ENCODE measurements around the gene RALGPS1. TPM values are rescaled to one million over a fixed set of nuclear protein-coding genes. Genes with fewer than 3 reads are reported as not detected.

Gene RALGPS1
- total and polyA plus RNA-seq, 2 donors (not counting 1 experiment from before 2014, with no cell fraction given): 19.7 to 39.9 TPM

DNA sequence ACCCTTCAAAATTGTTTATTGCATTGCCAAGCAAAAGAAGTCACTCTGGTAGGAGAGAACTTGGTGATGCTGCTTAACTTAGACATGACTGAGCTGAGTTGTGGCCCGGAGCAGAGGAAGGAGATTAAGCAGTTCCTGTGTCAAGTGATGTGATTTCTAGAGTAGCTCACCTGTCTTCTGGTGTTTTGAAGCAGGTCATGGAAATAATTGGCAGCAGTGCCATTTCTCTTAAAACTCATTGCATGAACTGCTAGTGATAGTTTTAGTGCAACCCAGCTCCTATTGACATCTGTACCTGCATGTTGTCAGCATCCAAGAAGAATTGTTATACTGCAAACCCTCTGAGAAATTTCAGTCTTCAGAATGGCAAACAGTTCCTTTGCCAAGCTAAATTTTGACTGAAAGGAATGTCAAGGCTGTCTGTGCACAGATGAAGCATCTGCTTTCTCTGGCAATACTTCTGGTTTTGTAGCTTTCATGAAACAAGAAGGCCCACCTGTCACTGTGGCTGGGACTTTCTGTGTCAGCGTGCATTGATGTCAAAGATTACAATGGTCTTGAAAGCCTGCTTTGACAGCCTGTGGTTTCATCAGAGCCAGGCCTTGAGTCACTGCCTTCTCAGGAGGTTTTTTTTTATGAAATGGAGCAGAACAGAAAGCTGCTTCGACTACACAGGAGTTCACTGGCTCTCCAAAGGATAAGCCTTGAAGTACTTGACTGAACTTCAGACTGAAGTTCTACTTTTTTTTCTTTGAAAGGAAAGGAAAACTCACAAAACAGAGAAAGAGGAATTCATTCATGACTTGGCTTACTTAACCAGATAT lies 90.6 kb downstream of the RALGPS1 start:
- H3K27me3 ChIP-seq (replicated peaks in 1 of 4; ENCODE audit: control extremely low read depth in 1 of 4, control insufficient read depth in 3 of 4, insufficient read depth in 4 of 4, low read length in 3 of 4): no peaks in the 10 kb centered on the region
- no peak overlapping the region for H3K4me2 ChIP-seq (replicated peaks; ENCODE audit: low read depth, low read length, poor library complexity, severe bottlenecking)
- no peak overlapping the region for H3K4me3 ChIP-seq (ENCODE audit: control extremely low read depth in 1 of 5, extremely low read depth in 1 of 5, insufficient read depth in 1 of 5, low read depth in 2 of 5, low read length in 4 of 5)
- no peaks in the 10 kb centered on the region for H3K79me2 ChIP-seq (ENCODE audit: control insufficient read depth, insufficient read depth, low read length)
- H3K27me3 Mint-ChIP-seq: no peaks in the 10 kb centered on the region
- H3K9me3 ChIP-seq (ENCODE audit: control extremely low read depth in 1 of 3, control insufficient read depth in 2 of 3, insufficient read depth in 1 of 3, low read length in 2 of 3): no peaks in the 10 kb centered on the region
- intact Hi-C loops (cut with micrococcal nuclease): no loop called here
- WGBS (ENCODE audit: insufficient coverage): 42% methylated on average over 2 of the region's 3 CpGs
- no peaks in the 10 kb centered on the region for H3K4me1 ChIP-seq (ENCODE audit: control insufficient read depth in 2 of 2, insufficient read depth in 2 of 2, low read length in 2 of 2)
- H3K9me3 Mint-ChIP-seq (ENCODE audit: insufficient read depth): no peaks in the 10 kb centered on the region
- no peak overlapping the region for H3K4me3 Mint-ChIP-seq
- ChIA-PET CTCF (no interaction called here), POLR2A (no interaction called here)
- no peaks in the 10 kb centered on the region for H4K20me1 ChIP-seq (ENCODE audit: control insufficient read depth, insufficient read depth, low read length, poor library complexity, severe bottlenecking)
- TF ChIP-seq EZH2 (IDR thresholded peaks at IDR 0.05; ENCODE audit: borderline replicate concordance, insufficient read depth, low read depth, low read length, poor library complexity, severe bottlenecking): no peak
- TF ChIP-seq, protein P1, sequence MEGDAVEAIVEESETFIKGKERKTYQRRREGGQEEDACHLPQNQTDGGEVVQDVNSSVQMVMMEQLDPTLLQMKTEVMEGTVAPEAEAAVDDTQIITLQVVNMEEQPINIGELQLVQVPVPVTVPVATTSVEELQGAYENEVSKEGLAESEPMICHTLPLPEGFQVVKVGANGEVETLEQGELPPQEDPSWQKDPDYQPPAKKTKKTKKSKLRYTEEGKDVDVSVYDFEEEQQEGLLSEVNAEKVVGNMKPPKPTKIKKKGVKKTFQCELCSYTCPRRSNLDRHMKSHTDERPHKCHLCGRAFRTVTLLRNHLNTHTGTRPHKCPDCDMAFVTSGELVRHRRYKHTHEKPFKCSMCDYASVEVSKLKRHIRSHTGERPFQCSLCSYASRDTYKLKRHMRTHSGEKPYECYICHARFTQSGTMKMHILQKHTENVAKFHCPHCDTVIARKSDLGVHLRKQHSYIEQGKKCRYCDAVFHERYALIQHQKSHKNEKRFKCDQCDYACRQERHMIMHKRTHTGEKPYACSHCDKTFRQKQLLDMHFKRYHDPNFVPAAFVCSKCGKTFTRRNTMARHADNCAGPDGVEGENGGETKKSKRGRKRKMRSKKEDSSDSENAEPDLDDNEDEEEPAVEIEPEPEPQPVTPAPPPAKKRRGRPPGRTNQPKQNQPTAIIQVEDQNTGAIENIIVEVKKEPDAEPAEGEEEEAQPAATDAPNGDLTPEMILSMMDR (IDR thresholded peaks at IDR 0.05): no peak
- DNase-seq (no peak), ATAC-seq (ENCODE audit: low read depth) (peak; percentile 41)
- no peak overlapping the region for H3K27ac ChIP-seq (ENCODE audit: low read length in 2 of 2)
- peaks cover 11% of the 10 kb centered on the region for H3K4me1 Mint-ChIP-seq
- H2AFZ ChIP-seq (ENCODE audit: insufficient read depth, low read depth, low read length, poor library complexity, severe bottlenecking): no peak overlapping the region
- no peak overlapping the region for H3K9ac ChIP-seq (ENCODE audit: low read length)
- H3K36me3 ChIP-seq (replicated peaks in 1 of 2; ENCODE audit: control extremely low read depth in 1 of 2, control insufficient read depth in 1 of 2, extremely low read depth in 1 of 2, insufficient read depth in 2 of 2, low read length in 1 of 2): no peaks in the 10 kb centered on the region
- H3K27ac Mint-ChIP-seq: no peak overlapping the region

GRCh38 chr9:127005770-127006314 lies 91.3 kb downstream of the RALGPS1 start:
- no peaks in the 10 kb centered on the region for H4K20me1 ChIP-seq (ENCODE audit: control insufficient read depth, insufficient read depth, low read length, poor library complexity, severe bottlenecking)
- H3K4me2 ChIP-seq (replicated peaks; ENCODE audit: low read depth, low read length, poor library complexity, severe bottlenecking): no peak overlapping the region
- H3K9me3 ChIP-seq (ENCODE audit: control extremely low read depth in 1 of 3, control insufficient read depth in 2 of 3, insufficient read depth in 1 of 3, low read length in 2 of 3): no peaks in the 10 kb centered on the region
- no peak overlapping the region for H3K4me3 ChIP-seq (ENCODE audit: control extremely low read depth in 1 of 5, extremely low read depth in 1 of 5, insufficient read depth in 1 of 5, low read depth in 2 of 5, low read length in 4 of 5)
- POLR2A ChIA-PET: no interaction called here
- CTCF ChIA-PET: no interaction called here
- Mint-ChIP-seq H3K27me3 (no peaks in the 10 kb centered on the region), H3K9me3 (ENCODE audit: insufficient read depth) (no peaks in the 10 kb centered on the region), H3K4me3 (no peak overlapping the region), H3K27ac (no peak overlapping the region), H3K4me1 (peaks cover 11% of the 10 kb centered on the region)
- no peak overlapping the region for H3K27ac ChIP-seq (ENCODE audit: low read length in 2 of 2)
- H3K4me1 ChIP-seq (ENCODE audit: control insufficient read depth in 2 of 2, insufficient read depth in 2 of 2, low read length in 2 of 2): no peaks in the 10 kb centered on the region
- 96% methylated on average over 5 of the region's 5 CpGs for WGBS (ENCODE audit: insufficient coverage)
- ATAC-seq (ENCODE audit: low read depth): no peak
- H2AFZ ChIP-seq (ENCODE audit: insufficient read depth, low read depth, low read length, poor library complexity, severe bottlenecking): no peak overlapping the region
- H3K27me3 ChIP-seq (replicated peaks in 1 of 4; ENCODE audit: control extremely low read depth in 1 of 4, control insufficient read depth in 3 of 4, insufficient read depth in 4 of 4, low read length in 3 of 4): no peaks in the 10 kb centered on the region
- intact Hi-C loops (cut with micrococcal nuclease): no loop called here
- no peaks in the 10 kb centered on the region for H3K79me2 ChIP-seq (ENCODE audit: control insufficient read depth, insufficient read depth, low read length)
- TF ChIP-seq, protein P1 (IDR thresholded peaks at IDR 0.05): no peak
- TF ChIP-seq EZH2 (IDR thresholded peaks at IDR 0.05; ENCODE audit: borderline replicate concordance, insufficient read depth, low read depth, low read length, poor library complexity, severe bottlenecking): no peak
- no peak for DNase-seq
- H3K36me3 ChIP-seq (replicated peaks in 1 of 2; ENCODE audit: control extremely low read depth in 1 of 2, control insufficient read depth in 1 of 2, extremely low read depth in 1 of 2, insufficient read depth in 2 of 2, low read length in 1 of 2): no peaks in the 10 kb centered on the region
- no peak overlapping the region for H3K9ac ChIP-seq (ENCODE audit: low read length)

Measured in B cell (primary cell).